Activated T-cell treated with anti-CD3 and anti-CD28 coated beads for 1 hour (primary cell): ENCODE data around the gene OR10A2.
"Not testable (repeated sequence)": the region's sequence is repeated elsewhere in the genome, so short reads cannot be mapped to it uniquely, and the experiment has no call there.

Source experiments
- DNase-seq: peaks from one replicate; pipeline ENCODE4 v3.0.0-alpha.2; 2020; ENCODE audit warnings: low read depth

The OR10A2 gene

DNA sequence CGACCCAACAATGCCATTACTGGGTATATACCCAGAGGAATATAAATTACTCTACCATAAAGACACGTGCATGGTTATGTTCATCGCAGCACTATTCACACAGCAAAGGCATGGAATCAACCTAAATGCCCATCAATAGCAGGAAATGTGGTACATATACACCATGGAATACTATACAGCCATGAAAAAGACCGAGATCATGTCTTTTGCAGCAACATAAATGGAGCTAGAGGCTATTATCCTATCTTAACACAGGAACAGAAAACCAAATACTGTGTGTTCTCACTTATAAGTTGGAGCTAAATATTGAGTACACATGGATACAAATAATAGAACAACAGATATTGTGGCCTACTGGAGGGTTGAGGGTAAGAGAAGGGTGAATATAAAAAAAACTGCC, 26.0 kb downstream of the OR10A2 start:
- DNase-seq: no peak

DNA sequence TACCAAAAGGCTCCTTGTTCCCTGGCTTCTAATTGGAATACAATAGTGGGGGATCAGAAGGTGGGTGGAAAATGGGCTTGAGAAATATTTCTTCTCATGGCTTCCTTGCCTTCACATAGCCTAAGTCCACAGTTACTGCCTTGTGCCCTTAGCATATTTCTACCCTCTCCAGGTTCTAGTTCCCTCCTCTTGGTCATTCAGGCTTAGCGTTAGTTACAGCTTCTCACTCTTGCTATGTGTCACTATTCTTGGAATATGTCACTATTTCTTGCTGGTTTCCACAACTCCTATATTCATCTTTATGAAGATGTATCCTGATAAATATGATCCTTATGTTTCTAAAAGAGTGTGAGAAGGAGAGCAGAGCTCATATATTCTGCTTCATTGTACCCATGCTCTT, 27.0 kb downstream of the OR10A2 start:
- no peak for DNase-seq

DNA sequence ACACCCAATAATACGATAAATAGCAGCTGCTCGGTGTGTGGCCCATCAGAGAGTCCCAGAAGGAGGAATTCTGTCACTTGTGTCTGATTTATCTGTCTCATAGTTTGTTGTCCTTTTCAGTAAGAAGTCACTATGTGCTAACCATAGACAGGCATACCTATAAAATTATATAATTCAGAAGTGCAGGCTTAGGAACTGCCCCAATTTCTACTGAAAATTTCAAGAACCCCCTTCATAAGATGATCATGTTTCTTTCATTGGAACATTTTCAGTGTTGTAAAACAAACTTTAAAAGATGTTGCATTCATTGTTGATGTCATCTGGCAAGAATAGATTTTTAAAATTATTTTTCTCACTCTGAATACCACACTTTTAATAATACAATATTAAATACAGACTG, 29.5 kb downstream of the OR10A2 start, which contains the start of gene OR2D2:
Gene OR2D2 (minus strand): TSS at position 101 of the 400 bp plus-strand sequence. CDS start 0 bp downstream, at position 101.
- no peak for DNase-seq

DNA sequence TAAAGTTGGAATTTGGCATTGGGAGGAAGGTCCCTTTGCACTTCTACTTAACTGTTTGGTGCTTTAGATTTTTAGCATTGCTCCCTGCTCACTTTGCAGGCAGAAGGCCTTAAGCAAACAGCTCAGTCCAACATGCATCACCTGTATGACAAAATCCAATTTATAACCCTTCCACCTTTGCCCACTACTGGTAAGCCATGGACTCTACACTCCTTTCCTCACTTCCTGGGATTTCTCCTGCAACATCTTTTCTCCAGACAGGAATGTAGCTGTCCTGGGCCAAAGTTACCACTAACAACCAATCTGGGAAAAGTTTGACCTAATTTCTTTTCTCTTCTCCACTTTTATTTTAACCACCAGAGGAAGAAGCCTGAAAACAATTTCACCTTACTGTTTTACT, 31.2 kb downstream of the OR10A2 start:
- DNase-seq: no peak

DNA sequence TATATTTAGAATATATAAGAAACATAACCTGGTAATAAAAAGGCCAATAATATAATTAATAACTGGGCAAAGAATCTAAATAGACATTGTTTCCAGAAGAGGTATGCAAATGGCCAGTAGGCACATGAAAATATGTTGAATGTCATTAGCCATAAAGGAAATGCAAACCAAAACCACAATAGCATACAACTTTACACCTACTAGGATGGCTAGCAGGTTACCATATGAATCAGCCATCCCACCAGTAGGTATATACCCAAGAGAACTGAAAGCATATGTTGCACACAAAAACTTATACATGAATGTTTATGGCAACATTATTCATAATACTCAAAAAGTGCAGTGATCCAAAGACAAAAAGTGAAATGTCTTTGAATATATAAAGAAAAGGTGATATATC, 32.2 kb downstream of the OR10A2 start:
- DNase-seq: no peak

DNA sequence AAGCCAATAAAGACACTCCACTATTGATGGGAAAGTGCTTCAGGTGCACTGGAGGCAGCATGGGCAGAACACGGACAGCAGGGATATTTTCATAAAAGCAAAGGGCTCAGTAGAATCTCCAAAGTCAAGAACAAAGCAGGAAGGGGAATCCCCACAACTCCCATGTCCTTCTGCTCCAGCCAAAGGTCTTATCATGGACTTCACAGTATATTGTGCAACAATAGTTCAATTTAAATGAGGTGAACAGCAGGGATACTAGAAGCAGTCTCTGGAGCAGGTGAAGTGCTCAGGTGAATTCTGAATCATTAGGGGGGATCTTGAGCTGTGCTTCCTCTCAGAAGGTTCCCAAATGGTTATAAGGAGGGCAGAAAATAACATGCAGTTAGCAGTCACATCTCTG, 36.1 kb downstream of the OR10A2 start:
- DNase-seq: no peak

DNA sequence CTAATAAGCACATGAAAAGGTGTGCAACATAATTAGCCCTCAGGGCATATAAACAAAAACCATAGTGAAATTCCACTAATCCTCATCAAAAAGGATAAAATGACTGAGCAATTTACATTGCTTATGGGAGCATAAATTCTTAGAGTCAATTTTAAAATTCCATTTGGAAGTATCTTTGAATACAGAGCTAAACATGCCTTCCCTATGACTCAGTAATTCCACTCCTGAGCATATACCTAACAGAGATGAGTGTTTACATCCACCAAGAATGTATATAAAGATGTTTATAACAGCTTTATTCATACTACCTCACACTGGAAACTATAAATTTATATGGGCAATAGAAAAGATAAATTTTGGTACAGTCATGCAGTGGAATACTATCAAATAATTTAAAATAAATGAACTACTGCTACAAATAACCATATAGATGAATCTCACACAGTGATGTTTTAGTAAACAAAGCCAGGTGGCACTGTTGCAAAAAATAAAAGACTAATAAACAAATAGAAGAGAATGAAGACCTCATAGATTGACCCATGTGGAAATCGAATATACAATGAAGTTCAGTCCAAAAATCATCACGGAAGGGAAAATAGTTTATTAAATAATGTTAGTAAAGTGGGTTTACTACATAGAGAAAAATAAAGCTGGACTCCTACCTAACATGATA, 37.6 kb downstream of the OR10A2 start:
- no peak for DNase-seq

DNA sequence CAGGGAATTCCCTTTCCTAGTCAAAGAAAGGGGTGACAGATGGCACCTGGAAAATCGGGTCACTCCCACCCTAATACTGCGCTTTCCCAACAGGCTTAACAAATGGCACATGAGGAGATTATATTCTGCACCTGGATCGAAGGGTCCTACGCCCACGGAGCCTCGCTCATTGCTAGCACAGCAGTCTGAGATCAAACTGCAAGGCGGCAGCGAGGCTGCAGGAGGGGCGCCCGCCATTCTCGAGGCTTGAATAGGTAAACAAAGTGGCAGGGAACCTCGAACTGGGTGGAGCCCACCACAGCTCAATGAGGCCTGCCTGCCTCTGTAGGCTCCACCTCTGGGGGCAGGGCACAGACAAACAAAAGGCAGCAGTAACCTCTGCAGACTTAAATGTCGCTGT, 41.9 kb downstream of the OR10A2 start:
- not testable (repeated sequence) for DNase-seq

DNA sequence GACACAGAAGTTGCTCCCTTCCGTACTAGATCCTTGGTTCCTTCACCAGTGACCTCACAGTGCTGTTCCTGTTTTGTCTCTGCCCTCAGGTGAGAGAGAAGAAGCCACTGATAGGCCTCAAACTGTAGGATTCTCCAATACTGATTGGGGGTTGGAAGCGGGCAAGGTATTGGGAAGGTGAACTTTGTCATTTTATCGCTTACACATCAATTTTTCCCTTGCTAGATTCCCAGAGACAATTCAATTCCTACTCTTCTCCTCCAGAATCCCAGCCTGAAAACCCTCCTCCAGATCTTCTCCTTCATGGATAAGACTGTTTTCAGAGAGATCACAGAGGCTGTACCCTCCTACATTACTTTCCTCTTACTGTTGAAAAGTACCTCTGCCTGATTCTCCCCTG, 48.5 kb downstream of the OR10A2 start:
- no peak for DNase-seq

DNA sequence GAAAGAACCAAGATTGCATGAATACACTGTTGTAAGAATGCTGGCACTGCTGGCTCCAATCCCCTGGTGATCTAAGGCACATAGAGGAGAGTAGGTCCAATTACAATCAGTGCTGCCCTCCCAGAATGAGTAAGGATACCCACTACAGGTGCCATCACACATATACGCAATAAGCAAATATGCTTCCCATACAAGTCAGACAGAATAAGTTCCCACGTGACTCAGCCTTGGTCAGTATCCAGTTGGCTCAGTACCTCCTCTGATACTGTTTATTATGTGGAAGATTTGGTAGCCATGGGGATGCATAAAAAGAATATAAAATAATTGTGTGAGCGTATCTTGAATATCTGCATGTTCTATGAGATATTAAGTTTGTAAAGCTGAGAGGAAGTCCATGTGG, 49.1 kb downstream of the OR10A2 start:
- no peak for DNase-seq

DNA sequence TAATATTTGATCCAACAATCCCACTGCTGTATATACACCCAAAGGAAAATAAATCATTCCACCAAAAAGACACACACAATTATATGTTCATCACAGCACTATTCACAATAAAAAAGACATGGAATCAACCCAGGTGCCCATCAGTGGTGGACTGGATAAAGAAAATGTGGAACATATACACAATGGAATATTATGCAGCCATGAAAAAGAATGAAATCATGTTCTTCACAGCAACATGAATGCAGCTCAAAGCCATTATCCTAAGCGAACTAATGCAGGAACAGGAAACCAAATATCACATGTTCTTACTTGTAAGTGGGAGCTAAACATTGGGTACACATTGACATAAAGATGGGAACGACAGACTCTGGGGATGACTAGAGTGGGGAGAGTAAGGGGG, 56.8 kb downstream of the OR10A2 start:
- no peak for DNase-seq

DNA sequence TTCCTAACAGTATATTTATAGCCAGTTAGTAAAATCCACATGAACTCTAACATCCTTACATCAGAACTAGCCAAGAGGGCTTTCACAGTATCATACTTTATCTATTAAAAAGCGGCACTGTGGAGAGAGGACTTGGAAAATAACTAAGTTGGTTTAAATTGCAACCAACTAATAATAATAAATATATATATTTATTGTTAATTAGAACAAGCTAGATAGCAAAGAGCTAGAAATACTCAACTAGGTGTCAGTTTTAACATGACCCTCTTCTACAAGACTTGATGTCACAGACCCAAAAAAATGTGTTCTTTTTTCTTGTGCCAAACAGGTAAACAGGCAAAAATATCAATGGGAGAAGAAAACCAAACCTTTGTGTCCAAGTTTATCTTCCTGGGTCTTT, 57.8 kb downstream of the OR10A2 start, which contains the start of gene OR2D3:
Gene OR2D3 (plus strand): TSS at position 301 of the 400 bp plus-strand sequence. CDS start 0 bp downstream, at position 301.
- no peak for DNase-seq
